ENCODE results near the gene SLC13A2.

DNA sequence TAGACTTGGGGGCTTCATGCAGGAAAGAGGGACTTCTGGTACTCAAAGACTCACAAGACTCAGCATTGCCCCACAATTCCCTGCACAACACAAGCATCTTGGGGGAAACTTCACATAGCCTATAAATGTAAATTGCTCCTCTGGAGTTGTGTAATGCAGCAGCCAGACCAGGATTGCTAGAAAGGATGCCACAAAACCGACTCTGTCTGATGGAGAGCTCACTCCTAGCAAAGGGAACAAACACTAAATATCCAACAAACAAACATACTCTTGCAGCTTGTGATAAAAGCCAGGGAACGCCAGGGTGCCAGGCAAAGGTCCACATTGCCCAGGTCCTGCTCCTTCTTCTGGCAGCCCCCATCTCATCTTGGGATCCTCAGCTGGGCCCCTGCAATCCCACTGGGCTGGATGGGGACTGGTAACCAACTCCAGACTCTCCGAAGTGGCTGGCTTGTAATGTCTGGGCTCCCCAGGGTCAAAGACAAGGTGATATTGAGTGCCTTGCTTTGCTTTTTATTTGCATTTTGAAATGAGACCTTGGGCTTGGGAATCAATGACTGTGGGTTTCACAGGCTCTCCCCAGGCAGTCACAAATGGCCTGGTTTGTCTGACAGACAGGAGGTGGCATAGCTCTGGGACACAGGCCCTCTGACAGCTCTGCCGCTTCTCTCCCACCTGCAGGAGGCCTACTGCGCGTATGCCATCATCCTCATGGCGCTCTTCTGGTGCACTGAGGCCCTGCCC lies 15.3 kb downstream of the SLC13A2 start:
- TF ChIP-seq, protein P1, sequence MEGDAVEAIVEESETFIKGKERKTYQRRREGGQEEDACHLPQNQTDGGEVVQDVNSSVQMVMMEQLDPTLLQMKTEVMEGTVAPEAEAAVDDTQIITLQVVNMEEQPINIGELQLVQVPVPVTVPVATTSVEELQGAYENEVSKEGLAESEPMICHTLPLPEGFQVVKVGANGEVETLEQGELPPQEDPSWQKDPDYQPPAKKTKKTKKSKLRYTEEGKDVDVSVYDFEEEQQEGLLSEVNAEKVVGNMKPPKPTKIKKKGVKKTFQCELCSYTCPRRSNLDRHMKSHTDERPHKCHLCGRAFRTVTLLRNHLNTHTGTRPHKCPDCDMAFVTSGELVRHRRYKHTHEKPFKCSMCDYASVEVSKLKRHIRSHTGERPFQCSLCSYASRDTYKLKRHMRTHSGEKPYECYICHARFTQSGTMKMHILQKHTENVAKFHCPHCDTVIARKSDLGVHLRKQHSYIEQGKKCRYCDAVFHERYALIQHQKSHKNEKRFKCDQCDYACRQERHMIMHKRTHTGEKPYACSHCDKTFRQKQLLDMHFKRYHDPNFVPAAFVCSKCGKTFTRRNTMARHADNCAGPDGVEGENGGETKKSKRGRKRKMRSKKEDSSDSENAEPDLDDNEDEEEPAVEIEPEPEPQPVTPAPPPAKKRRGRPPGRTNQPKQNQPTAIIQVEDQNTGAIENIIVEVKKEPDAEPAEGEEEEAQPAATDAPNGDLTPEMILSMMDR (IDR thresholded peaks at IDR 0.05), result no peak
- TF ChIP-seq EP300 (IDR thresholded peaks at IDR 0.05) (no peak), POLR2A (IDR thresholded peaks at IDR 0.05) (no peak)

Data from sigmoid colon (tissue), 4 donors.